Activated T-cell treated with anti-CD3 and anti-CD28 coated beads, Interleukin-2, amount 50 U/mL, for 4 hours (primary cell): ENCODE results near the gene KRTAP5-1. TPM values are rescaled to one million over a fixed set of nuclear protein-coding genes. Genes with fewer than 3 reads are reported as not detected.

Source experiments
- ATAC-seq, 2 donors: fragments of 200-7000 bp; cut with Tn5 transposase; one replicate each; pipeline ENCODE4 v1.10.0; 2021
- DNase-seq: peaks from one replicate; pipeline ENCODE4 v3.0.0-alpha.2; 2020
- H3K27me3 Mint-ChIP-seq: one replicate; pipeline ENCODE4 v1.8.0; 2021; ENCODE audit warnings: low read depth, mixed read lengths
- H3K36me3 Mint-ChIP-seq: one replicate; pipeline ENCODE4 v1.8.0; 2022; ENCODE audit warnings: mixed read lengths; ENCODE audit not compliant: insufficient read depth
- H3K4me1 Mint-ChIP-seq: one replicate; pipeline ENCODE4 v1.8.0; 2021; ENCODE audit warnings: low read depth, mixed read lengths
- H3K4me3 Mint-ChIP-seq: one replicate; pipeline ENCODE4 v1.8.0; 2021; ENCODE audit warnings: mild to moderate bottlenecking, moderate library complexity, mixed read lengths
- H3K9me3 Mint-ChIP-seq: one replicate; pipeline ENCODE4 v1.8.0; 2021; ENCODE audit warnings: mixed read lengths
- total RNA-seq, 3 donors: library from RNA; stranded (reverse); gene quantifications; one replicate each; pipeline ENCODE4 v1.2.1, GENCODE V29; 2021

The KRTAP5-1 gene
- total RNA-seq, 3 donors from 2014 or later: not detected

DNA sequence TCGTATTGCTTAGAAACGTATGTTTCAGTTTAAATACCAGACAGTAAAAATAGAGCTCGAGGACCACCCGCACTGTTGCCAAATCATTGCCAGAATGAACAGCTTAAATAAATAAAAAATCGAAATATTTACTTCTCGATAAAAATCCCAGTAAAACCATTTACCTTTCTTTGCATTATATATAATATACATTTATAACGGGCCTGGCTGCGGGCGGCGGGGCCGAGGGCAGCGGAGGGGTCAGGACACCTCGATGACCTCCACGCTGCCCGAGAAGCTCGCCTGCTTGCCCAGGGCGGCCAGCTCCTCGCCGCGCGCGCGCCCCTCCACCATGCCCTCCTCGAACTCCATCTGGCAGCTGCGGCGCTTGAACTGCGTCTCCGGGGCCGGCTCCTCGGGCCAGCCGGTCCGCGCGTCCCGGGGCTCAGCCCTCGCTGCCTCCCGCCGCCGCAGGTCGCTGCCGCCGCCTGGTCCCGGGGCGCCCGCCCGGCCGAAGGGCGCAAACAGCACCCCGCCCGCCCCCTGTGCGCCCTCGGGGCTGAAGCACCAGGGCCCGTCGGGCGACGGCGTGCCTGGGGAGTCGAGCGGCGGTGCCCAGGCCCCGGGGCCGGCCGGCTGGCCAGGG, 28.7 kb downstream of the KRTAP5-1 start:
- no peak for DNase-seq
- Mint-ChIP-seq H3K4me3 (no peak overlapping the region), H3K36me3 (peaks cover 6% of the 10 kb centered on the region), H3K9me3 (no peaks in the 10 kb centered on the region), H3K4me1 (no peaks in the 10 kb centered on the region), H3K27me3 (peaks cover 8% of the 10 kb centered on the region)
- ATAC-seq: no peak

DNA sequence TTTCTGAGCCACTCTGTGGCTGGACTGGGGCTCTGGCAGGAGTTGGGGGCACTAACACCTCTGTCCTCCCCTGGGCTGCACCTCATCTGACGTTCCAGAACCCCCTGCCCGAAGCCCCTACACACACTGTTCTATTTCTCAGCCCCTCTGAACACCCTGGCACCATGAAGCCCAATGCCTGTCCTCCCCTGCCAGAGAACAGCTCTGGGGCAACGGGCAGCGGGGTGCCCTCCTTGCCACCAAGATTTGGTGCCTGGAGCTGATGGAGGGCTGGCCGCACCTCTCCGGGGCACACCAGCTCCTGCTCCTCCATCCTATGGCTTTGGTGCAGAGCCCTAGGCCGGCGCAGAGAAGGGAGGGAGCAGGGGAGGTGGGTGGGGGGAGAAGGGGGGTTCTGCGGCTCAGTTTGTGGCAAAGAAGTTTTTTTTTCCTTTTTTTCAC, 29.4 kb downstream of the KRTAP5-1 start:
- Mint-ChIP-seq H3K4me1 (no peaks in the 10 kb centered on the region), H3K9me3 (no peaks in the 10 kb centered on the region), H3K27me3 (peaks cover 8% of the 10 kb centered on the region), H3K4me3 (no peak overlapping the region), H3K36me3 (peaks cover 6% of the 10 kb centered on the region)
- DNase-seq (no peak), ATAC-seq (no peak)

DNA sequence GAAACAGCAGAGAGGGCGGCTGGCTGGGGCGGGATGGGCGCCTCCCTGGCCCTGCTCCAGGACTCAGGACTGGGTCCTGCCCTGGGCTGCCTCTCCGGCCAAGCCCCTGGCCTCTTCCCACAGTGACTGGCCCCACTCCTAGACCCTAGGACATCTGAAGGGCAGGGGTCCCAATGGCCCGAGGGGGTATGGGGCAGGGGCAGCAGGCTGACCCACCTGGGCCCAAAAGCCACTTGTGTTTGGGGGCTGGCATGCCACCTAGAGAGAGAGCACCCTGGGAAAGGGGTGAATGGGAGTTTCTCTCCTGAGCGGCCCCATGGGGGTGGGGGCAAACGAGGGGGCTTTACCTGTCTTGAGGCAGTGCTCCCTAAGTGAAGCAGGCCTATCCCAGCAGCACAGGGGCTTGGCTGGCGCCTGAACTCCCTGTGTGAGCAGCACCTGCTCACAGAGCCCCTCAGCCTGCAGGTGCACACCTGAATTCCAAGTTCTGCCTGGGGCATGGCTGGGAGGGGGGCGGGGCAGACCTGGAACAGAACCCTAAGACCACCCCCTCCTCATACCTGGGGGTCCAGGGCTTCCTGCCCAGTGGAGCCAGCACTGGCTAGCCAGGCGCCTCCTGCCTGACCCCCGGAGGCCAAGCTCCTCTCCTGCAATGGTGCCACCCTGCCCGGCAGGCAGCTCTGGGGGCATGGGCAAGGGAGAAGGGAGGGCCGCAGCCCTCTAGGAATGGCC, 29.9 kb downstream of the KRTAP5-1 start:
- Mint-ChIP-seq H3K9me3 (no peaks in the 10 kb centered on the region), H3K27me3 (peaks cover 10% of the 10 kb centered on the region), H3K4me3 (no peak overlapping the region), H3K4me1 (no peaks in the 10 kb centered on the region), H3K36me3 (peaks cover 6% of the 10 kb centered on the region)
- ATAC-seq (no peak), DNase-seq (no peak)

DNA sequence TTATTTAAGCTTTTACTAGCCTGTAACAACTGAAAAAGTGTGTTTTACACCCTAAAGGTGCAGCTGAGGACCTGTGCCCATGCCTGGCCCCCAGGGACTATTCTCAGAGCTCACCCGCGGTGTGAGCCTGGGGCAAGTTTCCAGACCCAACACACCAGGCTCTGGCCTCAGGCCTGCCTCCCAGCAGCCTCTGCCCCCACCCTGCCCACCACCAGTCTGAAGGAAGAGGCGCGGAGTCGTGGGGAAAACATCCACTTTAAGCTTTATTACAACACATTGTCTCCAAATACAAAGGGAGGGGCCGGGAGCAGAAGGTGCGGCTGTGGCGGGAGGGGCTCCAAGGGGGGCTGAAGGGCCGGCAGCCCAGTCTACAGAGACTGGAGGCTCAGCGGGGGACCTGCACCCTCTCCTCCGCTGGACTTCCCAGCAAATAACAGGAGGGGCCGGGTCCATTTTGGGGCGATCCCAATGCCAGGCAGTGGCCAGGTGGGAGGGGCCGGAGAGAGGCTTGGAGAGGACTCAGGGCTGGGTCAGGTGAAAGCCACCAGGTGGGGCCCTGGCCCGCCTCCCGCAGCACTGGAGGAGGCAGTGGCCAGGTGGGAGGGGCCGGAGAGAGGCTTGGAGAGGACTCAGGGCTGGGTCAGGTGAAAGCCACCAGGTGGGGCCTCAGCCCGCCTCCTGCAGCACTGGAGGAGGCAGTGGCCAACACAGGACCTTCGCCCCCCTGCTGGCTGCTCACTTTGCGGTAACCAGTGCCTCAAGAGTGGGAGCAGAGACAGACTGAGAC, 31.1 kb downstream of the KRTAP5-1 start:
- no peaks in the 10 kb centered on the region for H3K9me3 Mint-ChIP-seq
- no peaks in the 10 kb centered on the region for H3K4me1 Mint-ChIP-seq
- H3K4me3 Mint-ChIP-seq: no peak overlapping the region
- ATAC-seq (no peak), DNase-seq (no peak)
- peaks cover 3% of the 10 kb centered on the region for H3K36me3 Mint-ChIP-seq
- H3K27me3 Mint-ChIP-seq: peaks cover 19% of the 10 kb centered on the region

DNA sequence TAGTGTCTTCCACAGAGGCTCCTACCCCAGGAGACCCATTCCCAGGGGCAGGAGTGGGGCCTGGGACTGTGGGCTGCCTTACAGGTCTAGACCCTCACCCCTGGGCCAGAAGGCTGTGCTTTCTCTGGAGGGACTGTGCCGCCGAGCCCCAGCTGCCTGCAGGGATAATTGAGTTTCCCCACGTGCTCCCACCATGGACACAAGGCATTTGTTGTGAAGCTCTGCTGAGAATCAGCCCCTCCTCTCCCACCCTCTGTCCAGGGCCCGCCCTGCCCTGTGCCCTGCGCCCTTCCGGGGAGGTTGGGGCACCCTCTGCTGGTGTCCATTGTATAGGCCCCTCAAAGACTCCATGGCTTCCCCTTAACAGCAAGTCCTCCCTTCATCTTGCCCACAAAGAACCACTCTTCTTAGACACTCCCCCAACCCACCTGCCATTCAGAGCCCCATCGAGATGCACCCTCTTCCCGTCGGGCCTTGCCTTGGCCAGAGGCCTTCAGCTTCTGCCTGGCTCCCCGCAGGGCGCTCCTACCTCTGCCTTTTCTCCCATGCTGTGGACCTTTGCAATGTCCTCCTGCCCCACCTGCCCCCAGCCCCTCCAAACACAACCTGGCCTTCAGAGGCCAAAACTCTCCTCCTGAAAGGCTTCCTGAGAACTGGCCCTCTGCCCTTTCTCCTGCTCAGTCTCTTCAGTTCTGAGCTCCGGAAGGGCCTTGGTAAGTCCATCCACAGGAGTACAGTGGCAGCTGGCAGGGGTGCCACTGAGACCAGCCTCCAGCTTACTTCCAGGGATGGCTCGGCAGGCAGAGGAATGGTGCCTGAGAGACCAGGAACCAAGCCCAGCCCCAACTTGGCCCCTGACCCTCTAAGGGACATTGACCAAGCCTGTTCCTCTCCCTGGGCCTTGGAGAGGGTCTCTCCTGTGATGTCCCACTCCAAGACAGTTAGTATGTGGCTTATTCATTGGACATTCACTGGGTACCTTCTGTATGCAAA, 35.4 kb downstream of the KRTAP5-1 start:
- H3K9me3 Mint-ChIP-seq: no peaks in the 10 kb centered on the region
- DNase-seq (no peak), ATAC-seq (no peak)
- no peak overlapping the region for H3K4me3 Mint-ChIP-seq
- no peaks in the 10 kb centered on the region for H3K36me3 Mint-ChIP-seq
- H3K4me1 Mint-ChIP-seq: peaks cover 2% of the 10 kb centered on the region
- peaks cover 44% of the 10 kb centered on the region for H3K27me3 Mint-ChIP-seq

DNA sequence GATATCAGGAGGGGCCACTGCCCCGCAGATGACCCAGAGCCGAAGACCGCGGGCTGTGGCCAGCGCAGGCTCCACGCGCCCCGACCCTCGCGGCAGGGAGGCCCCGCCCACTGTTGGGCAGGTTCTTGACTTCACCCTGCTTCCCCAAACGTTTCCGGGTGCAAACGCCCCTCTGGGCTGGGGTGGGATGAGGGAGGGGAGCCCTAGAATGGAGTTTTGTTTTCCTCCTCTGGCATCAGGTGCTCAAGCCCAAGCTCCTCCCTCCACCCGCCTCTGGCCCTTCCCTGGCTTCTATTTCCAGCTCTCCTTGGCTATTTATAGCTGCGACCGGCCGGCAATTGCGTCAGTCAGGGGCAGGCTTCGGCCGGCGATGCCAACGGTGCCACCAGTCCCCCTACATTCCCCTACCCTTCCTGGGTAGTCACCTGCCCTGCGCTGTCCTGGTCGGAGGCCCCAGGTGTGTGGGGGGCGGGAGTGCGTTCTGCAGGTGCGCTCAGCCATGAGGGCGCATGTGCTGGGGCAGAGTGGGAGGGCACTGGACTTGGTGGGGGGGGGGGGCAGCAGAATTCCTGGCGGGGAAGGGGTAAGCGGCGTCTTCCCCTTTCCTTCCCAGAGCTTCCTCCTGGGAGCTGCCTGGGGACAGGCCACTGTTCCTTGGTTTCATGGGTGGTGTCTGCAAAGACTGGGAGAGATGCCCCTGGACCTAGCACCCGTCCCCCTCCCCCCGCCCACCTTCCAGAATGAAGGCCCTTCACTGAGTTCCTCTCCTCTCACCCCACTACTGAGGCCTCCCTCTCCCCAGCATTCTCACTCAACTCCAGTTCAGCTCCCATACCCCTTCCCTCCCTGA, 36.6 kb downstream of the KRTAP5-1 start:
- Mint-ChIP-seq H3K4me1 (peaks cover 2% of the 10 kb centered on the region), H3K4me3 (no peak overlapping the region), H3K36me3 (no peaks in the 10 kb centered on the region), H3K27me3 (peaks cover 41% of the 10 kb centered on the region), H3K9me3 (no peaks in the 10 kb centered on the region)
- DNase-seq: no peak
- no peak for ATAC-seq

DNA sequence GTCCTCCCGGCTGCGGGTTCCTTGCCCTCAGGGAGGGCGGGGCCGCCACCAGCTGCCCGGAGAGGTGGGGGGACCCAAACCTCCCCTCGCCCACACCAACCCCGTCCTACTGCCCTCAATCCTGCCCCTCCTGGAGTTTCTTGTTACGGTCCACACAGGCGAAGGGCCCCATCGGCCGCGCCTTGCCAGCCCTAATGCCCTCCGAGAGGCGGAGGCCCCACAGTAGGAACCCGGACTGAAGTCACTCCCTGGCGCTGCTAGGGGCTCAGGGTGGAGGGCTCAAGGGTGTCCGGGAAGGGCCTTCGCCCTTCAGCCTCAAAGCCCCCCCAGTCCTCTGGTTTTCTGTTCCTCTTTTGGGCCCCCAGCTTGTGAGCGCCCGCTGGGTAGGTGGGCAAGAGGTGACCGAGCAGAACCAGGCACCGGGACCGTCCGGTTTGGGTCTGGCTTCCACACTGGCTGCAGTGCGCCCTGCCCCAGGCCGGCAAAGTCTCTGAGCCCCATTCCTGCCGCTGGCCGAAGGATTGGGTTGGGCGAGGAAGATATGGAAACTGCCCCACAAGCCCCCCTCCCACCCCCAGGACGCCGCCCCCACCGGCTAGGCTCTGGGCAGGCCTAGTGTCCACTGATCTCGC, 37.5 kb downstream of the KRTAP5-1 start:
- no peaks in the 10 kb centered on the region for H3K9me3 Mint-ChIP-seq
- ATAC-seq (peak; percentile 9 to 21), DNase-seq (no peak)
- H3K27me3 Mint-ChIP-seq: peaks cover 39% of the 10 kb centered on the region
- H3K36me3 Mint-ChIP-seq: no peaks in the 10 kb centered on the region
- H3K4me3 Mint-ChIP-seq: peak overlapping the region; percentile 21
- H3K4me1 Mint-ChIP-seq: peaks cover 2% of the 10 kb centered on the region

DNA sequence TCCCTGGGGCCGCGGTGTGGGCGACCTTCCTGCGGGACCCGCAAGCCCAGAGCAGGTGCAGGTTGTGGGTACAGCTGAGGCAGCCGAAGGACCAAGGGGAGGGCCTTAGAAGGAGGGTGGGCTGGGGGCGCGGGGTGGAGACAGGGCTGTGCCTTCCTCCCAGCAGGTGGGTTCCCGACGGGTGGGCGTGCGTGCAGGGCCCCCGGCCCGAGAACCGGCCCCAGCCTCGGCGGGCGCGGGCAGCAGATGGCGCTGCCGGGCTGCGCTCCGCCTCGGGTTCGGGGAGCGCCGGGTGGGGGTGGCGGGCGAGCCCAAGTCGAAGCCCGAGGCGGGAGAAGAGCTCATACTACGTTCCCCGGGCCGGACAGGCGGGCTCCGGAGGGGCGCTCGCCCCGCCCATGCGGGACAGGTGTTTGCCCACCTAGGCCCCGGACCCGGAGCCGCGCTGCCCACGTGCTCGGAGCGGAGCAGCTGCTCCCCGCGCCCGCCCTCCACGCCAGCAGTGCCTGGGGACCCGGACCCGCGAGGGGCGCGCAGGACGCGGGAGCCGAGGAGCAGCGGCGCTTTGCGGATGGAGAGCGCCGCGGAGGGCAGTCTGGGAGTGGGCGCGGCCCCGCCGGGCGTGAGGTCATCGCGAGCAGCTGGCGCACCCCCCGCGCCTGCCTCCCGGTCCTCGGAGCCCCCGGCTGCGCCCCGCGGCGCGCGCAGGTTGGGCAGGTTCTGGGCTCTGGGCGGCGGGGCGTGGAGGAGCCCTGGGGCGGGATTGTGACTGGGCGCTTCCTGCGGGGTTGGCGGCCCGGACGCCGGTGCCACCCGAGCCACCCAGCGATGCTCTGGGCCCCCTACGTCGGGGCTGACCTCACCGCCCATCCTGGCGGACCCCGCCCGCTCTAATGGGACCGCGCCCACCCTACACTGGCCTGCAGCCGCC, 38.3 kb downstream of the KRTAP5-1 start:
- H3K36me3 Mint-ChIP-seq: no peaks in the 10 kb centered on the region
- peaks cover 39% of the 10 kb centered on the region for H3K27me3 Mint-ChIP-seq
- peak overlapping the region; percentile 21 for H3K4me3 Mint-ChIP-seq
- H3K9me3 Mint-ChIP-seq: no peaks in the 10 kb centered on the region
- DNase-seq (peak; percentile 44), ATAC-seq (peak; percentile 79 to 80)
- H3K4me1 Mint-ChIP-seq: peaks cover 2% of the 10 kb centered on the region

DNA sequence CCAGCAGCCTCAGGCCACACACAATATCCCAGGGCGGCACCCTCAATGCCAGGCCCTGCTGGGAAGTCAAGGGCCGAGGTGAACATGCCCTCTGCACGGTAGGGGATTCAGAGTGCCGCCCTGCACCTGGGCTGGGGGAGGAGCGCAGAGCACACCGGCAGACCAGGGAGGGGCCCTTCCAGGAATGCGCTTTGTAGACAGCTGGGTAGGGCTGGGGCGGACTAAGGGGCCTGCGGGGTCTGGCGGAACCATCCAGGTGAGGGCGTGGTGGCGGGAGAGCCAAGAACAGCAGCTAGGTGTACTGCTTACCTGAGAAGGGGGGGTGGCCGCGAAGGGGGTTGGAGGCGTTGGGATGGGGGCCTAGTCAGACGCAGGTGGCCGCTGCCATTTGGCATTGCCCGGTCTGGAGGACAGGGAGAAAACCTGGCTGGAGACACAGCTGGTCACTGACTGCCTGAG, 39.0 kb downstream of the KRTAP5-1 start:
- peaks cover 2% of the 10 kb centered on the region for H3K4me1 Mint-ChIP-seq
- DNase-seq (no peak), ATAC-seq (no peak)
- H3K9me3 Mint-ChIP-seq: no peaks in the 10 kb centered on the region
- H3K36me3 Mint-ChIP-seq: no peaks in the 10 kb centered on the region
- peak overlapping the region; percentile 21 for H3K4me3 Mint-ChIP-seq
- H3K27me3 Mint-ChIP-seq: peaks cover 39% of the 10 kb centered on the region

DNA sequence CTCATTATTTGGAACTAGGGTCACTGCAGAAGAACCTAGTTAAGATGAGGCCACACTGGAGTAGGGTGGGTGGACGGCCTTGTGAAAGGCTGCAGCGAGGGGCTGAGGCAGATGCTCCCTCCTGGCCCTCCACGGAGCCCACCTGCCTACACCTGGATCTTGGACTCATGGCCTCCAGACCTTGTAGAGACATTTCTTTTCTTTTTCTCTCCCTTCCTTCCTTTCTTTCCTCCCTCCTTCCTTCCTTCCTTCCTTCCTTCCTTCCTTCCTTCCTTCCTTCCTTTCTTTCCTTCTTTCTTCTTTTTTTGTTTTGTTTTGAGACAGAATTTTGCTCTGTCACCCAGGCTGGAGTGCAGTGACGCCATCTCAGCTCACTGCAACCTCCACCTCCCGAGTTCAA, 39.7 kb downstream of the KRTAP5-1 start:
- DNase-seq (no peak), ATAC-seq (no peak)
- Mint-ChIP-seq H3K36me3 (no peaks in the 10 kb centered on the region), H3K4me3 (no peak overlapping the region), H3K4me1 (peaks cover 2% of the 10 kb centered on the region), H3K27me3 (peaks cover 39% of the 10 kb centered on the region), H3K9me3 (no peaks in the 10 kb centered on the region)

DNA sequence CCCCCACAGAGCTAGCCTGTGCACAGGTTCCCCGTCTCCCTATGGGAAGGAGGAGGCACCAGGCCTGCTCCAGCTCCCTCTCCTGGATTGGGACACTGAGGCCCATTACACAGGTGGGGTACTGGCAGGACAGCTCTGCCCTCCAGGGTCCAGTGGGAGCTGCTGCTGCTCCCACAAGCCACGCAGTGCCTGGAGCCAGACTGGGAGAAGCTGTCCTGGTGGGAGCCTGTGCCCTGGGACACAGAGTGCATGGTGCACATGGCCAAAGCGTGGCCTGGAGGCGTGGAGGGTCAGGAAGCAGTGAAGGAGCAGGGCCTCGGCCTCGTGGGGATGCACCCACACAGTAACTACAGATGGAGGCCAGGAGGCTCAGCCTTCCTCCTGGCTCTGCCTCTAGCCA, 40.5 kb downstream of the KRTAP5-1 start:
- Mint-ChIP-seq H3K4me1 (peaks cover 2% of the 10 kb centered on the region), H3K27me3 (peaks cover 33% of the 10 kb centered on the region), H3K36me3 (no peaks in the 10 kb centered on the region), H3K9me3 (no peaks in the 10 kb centered on the region), H3K4me3 (no peak overlapping the region)
- ATAC-seq (no peak), DNase-seq (no peak)
